Caco-2 (cell line): ENCODE measurements around the gene GPR137. TPM values are rescaled to one million over a fixed set of nuclear protein-coding genes. Genes with fewer than 3 reads are reported as not detected.
A peak's percentile ranks its signal among the peaks of the same experiment; 100 is the strongest.
"Not testable (repeated sequence)": the region's sequence is repeated elsewhere in the genome, so short reads cannot be mapped to it uniquely, and the experiment has no call there.

Source experiments
- BruUV-seq: library from RNA; stranded (reverse); fragments of 400-500 nt; replicated peaks from 2 replicates; lab custom pipeline; 2021; lab: Mats Ljungman, UMichigan
- CTCF ChIA-PET: fragments of 300-600 bp; sonication (Branson Sonifier 250); formaldehyde crosslinking; loops from one replicate; lab custom pipeline; 2022; ENCODE audit warnings: antibody characterized with exemption; lab: Charles Lee
- POLR2A ChIA-PET: fragments of 300-600 bp; sonication (Branson Sonifier 250); formaldehyde crosslinking; loops from one replicate; lab custom pipeline; 2022; ENCODE audit warnings: antibody characterized with exemption; lab: Charles Lee
- DNase-seq, 2 experiments: peaks; one replicate each; pipeline versions ENCODE4 v3.0.0 to v3.0.0-alpha.2; 2020 to 2022
- H3K27me3 ChIP-seq: replicated peaks from 2 replicates; pipeline ENCODE4 v1.6.0; 2011; ENCODE audit warnings: low read length; ENCODE audit not compliant: control insufficient read depth, insufficient read depth
- H3K36me3 ChIP-seq: 2 replicates; pipeline ENCODE4 v1.5.1; 2011; ENCODE audit warnings: low read length; ENCODE audit not compliant: control insufficient read depth, insufficient read depth
- H3K4me1 ChIP-seq: fragments of 250-450 bp; sonication (Bioruptor Pico); 2 replicates; pipeline ENCODE4 v1.5.1; 2020; ENCODE audit warnings: mild to moderate bottlenecking
- H3K4me3 ChIP-seq: 2 replicates; pipeline ENCODE4 v1.5.1; 2011; ENCODE audit warnings: low read depth, mild to moderate bottlenecking, control low read depth, low read length
- H3K9me3 ChIP-seq: fragments of 250-450 bp; sonication (Bioruptor Pico); 2 replicates; pipeline ENCODE4 v1.5.1; 2020; ENCODE audit warnings: mild to moderate bottlenecking, moderate library complexity
- H3K27ac Mint-ChIP-seq: one replicate; pipeline ENCODE4 v1.8.0; 2022; ENCODE audit warnings: mixed read lengths; ENCODE audit not compliant: unreplicated experiment
- H3K27me3 Mint-ChIP-seq: one replicate; pipeline ENCODE4 v1.8.0; 2022; ENCODE audit warnings: mixed read lengths; ENCODE audit not compliant: insufficient read depth, unreplicated experiment
- H3K36me3 Mint-ChIP-seq: one replicate; pipeline ENCODE4 v1.8.0; 2022; ENCODE audit warnings: mild to moderate bottlenecking, mixed read lengths; ENCODE audit not compliant: insufficient read depth, unreplicated experiment
- H3K4me1 Mint-ChIP-seq: one replicate; pipeline ENCODE4 v1.8.0; 2022; ENCODE audit warnings: low read depth, mixed read lengths; ENCODE audit not compliant: unreplicated experiment
- H3K4me3 Mint-ChIP-seq: one replicate; pipeline ENCODE4 v1.8.0; 2022; ENCODE audit warnings: mild to moderate bottlenecking, moderate library complexity, mixed read lengths; ENCODE audit not compliant: unreplicated experiment
- H3K9me3 Mint-ChIP-seq: one replicate; pipeline ENCODE4 v1.8.0; 2022; ENCODE audit warnings: mixed read lengths; ENCODE audit not compliant: unreplicated experiment
- CTCF ChIP-seq, 2 experiments: fragments of 200-600 bp in 1 of 2; IDR thresholded peaks; 1 replicate in 1 of 2; 2 replicates in 1 of 2; pipeline versions ENCODE4 v1.5.1 to v1.8.0; 2011 to 2022; ENCODE audit warnings: antibody characterized with exemption in 1 of 2, control low read depth in 1 of 2, inconsistent platforms in 1 of 2, low read depth in 1 of 2, low read length in 1 of 2, mild to moderate bottlenecking in 1 of 2, moderate library complexity in 1 of 2; ENCODE audit not compliant: insufficient read depth in 1 of 2, severe bottlenecking in 1 of 2, unreplicated experiment in 1 of 2
- intact Hi-C: fragments of 100-400 bp; cut with micrococcal nuclease; formaldehyde crosslinking; loops from one replicate; pipeline ENCODE4 v1.10.0; 2022; ENCODE audit not compliant: unreplicated experiment
- total RNA-seq: library from RNA; stranded (reverse); gene quantifications from 2 replicates; pipeline ENCODE4 v1.2.3, GENCODE V29; 2022

GPR137 gene
- total RNA-seq, 1 experiment from 2014 or later, result 58.5 TPM

- POLR2A ChIA-PET, result interaction anchor here (3.5 kb wide), 1 partner anchor 10 kb away, joined by 86 read pairs; the partner anchor contains the start of genes PRDX5 and TRMT112
- peak; percentile 63 to 67 for DNase-seq
- H3K9me3 ChIP-seq, result no peaks in the 10 kb centered on the region
- H3K9me3 Mint-ChIP-seq, result no peaks in the 10 kb centered on the region
- H3K27me3 Mint-ChIP-seq, result no peaks in the 10 kb centered on the region
- peaks cover 3% of the 10 kb centered on the region; the same call in 1 of the 2 replicates for H3K36me3 ChIP-seq
- BruUV-seq, result no TSS peak
- no peaks in the 10 kb centered on the region for H3K27me3 ChIP-seq
- intact Hi-C loops, result no loop called here
- TF ChIP-seq CTCF (IDR thresholded peaks at IDR 0.05; ENCODE audit: insufficient read depth in 1 of 2, low read depth in 1 of 2, low read length in 1 of 2, severe bottlenecking in 1 of 2, unreplicated experiment in 1 of 2), result no peak
- peaks cover 32% of the 10 kb centered on the region for H3K4me1 ChIP-seq
- peaks cover 57% of the 10 kb centered on the region for H3K36me3 Mint-ChIP-seq
- peak overlapping the region; percentile 97 for H3K4me3 Mint-ChIP-seq
- CTCF ChIA-PET, result interaction anchor here (0.8 to 2.2 kb wide), 2 partner anchors 11 to 48 kb away, joined by 3 to 7 read pairs; partner anchors contain the start of genes PRDX5 and TRMT112
- H3K4me1 Mint-ChIP-seq, result peaks cover 9% of the 10 kb centered on the region
- H3K27ac Mint-ChIP-seq, result peak overlapping the region; percentile 96
- peak overlapping the region; percentile 65 for H3K4me3 ChIP-seq
These were observed 21.4 kb downstream of the GPR137 start for GRCh38 chr11:64306876-64307622.

DNA sequence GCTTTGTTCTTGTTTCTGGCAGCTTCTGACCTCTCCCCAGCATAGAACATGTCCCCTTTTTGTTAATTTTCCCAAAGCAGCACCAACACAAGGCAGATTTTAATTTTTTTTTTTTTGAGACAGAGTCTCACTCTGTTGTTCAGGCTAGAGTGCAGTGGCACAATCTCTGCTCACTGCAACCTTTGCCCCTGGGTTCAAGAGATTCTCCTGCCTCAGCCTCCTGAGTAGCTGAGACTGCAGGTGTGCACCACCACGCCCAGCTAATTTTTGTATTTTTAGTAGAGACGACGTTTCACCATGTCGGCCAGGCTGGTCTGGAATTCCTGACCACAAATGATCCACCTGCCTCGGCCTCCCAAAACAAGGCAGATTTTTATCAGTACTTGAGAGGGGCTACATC is 22.1 kb downstream of the GPR137 start:
- H3K27me3 Mint-ChIP-seq, H3K9me3 Mint-ChIP-seq, BruUV-seq, H3K9me3 ChIP-seq, H3K27me3 ChIP-seq, intact Hi-C loops, DNase-seq, H3K36me3 ChIP-seq, POLR2A ChIA-PET, H3K4me3 ChIP-seq: not testable (repeated sequence)
- peak overlapping the region; percentile 97 for H3K4me3 Mint-ChIP-seq
- CTCF ChIA-PET, result interaction anchor here (2.2 kb wide), 1 partner anchor 10 kb away, joined by 7 read pairs; the partner anchor contains the start of genes PRDX5 and TRMT112
- H3K36me3 Mint-ChIP-seq, result peaks cover 63% of the 10 kb centered on the region
- H3K4me1 ChIP-seq, result peaks cover 32% of the 10 kb centered on the region
- H3K4me1 Mint-ChIP-seq, result peaks cover 14% of the 10 kb centered on the region
- H3K27ac Mint-ChIP-seq, result peak overlapping the region; percentile 77

- intact Hi-C loops, result no loop called here
- CTCF ChIA-PET, result interaction anchor here (1.3 kb wide), 1 partner anchor 47 kb away, joined by 3 read pairs; no protein-coding TSS in a partner anchor
- peak overlapping the region; percentile 33 for H3K27ac Mint-ChIP-seq
- peaks cover 70% of the 10 kb centered on the region for H3K36me3 Mint-ChIP-seq
- BruUV-seq, result no TSS peak
- H3K27me3 ChIP-seq, result no peaks in the 10 kb centered on the region
- H3K4me3 ChIP-seq, result no peak overlapping the region
- no peaks in the 10 kb centered on the region for H3K27me3 Mint-ChIP-seq
- H3K9me3 Mint-ChIP-seq, result no peaks in the 10 kb centered on the region
- POLR2A ChIA-PET, result no interaction called here
- H3K4me1 ChIP-seq, result peaks cover 16% of the 10 kb centered on the region
- H3K4me1 Mint-ChIP-seq, result peaks cover 16% of the 10 kb centered on the region
- peaks cover 4% of the 10 kb centered on the region; the same call in 1 of the 2 replicates for H3K36me3 ChIP-seq
- no peak for TF ChIP-seq CTCF (IDR thresholded peaks at IDR 0.05; ENCODE audit: insufficient read depth in 1 of 2, low read depth in 1 of 2, low read length in 1 of 2, severe bottlenecking in 1 of 2, unreplicated experiment in 1 of 2)
- no peak overlapping the region for H3K4me3 Mint-ChIP-seq
- no peaks in the 10 kb centered on the region for H3K9me3 ChIP-seq
- DNase-seq, result no peak
These were observed 27.3 kb downstream of the GPR137 start for GRCh38 chr11:64312947-64313346.
